Neural cell (in vitro differentiated cells): Measurements from ENCODE around the gene DNAJC19.

Source experiments
- CTCF ChIP-seq: fragments of 450-650 bp; IDR thresholded peaks from 2 replicates; pipeline ENCODE4 v1.5.1; 2014; ENCODE audit warnings: antibody characterized with exemption, mild to moderate bottlenecking, moderate library complexity; ENCODE audit not compliant: poor library complexity, severe bottlenecking
- EZH2 ChIP-seq: fragments of 200-600, 300-800 bp; shearing (Covaris generic), sonication (generic); IDR thresholded peaks from 2 replicates; pipeline ENCODE4 v1.6.1; 2014; ENCODE audit warnings: antibody characterized with exemption, low read length, borderline replicate concordance, mild to moderate bottlenecking; ENCODE audit not compliant: insufficient read depth, poor library complexity, severe bottlenecking
- RAD21 ChIP-seq: fragments of 450-650 bp; conservative IDR thresholded peaks from 2 replicates; pipeline ENCODE4 v1.6.1; 2014; ENCODE audit warnings: antibody characterized with exemption, mild to moderate bottlenecking, moderate library complexity
- TAF1 ChIP-seq: IDR thresholded peaks from 2 replicates; pipeline ENCODE4 v1.6.1; 2012; ENCODE audit warnings: low read depth

- TF ChIP-seq CTCF (no peak), EZH2 (no peak), RAD21 (no peak), TAF1 (no peak)
These were observed 27.0 kb downstream of the DNAJC19 start for GRCh38 chr3:180962530-180962929.
